ENCODE measurements around the gene OTUB1. TPM values are rescaled to one million over a fixed set of nuclear protein-coding genes. Genes with fewer than 3 reads are reported as not detected.
A peak's percentile ranks its signal among the peaks of the same experiment; 100 is the strongest.

OTUB1 gene
- total and polyA plus RNA-seq, 2 of the 13 experiments (the other 11 are each of a cell fraction or from before 2014, with no cell fraction given), result 58.8 to 130 TPM

DNA sequence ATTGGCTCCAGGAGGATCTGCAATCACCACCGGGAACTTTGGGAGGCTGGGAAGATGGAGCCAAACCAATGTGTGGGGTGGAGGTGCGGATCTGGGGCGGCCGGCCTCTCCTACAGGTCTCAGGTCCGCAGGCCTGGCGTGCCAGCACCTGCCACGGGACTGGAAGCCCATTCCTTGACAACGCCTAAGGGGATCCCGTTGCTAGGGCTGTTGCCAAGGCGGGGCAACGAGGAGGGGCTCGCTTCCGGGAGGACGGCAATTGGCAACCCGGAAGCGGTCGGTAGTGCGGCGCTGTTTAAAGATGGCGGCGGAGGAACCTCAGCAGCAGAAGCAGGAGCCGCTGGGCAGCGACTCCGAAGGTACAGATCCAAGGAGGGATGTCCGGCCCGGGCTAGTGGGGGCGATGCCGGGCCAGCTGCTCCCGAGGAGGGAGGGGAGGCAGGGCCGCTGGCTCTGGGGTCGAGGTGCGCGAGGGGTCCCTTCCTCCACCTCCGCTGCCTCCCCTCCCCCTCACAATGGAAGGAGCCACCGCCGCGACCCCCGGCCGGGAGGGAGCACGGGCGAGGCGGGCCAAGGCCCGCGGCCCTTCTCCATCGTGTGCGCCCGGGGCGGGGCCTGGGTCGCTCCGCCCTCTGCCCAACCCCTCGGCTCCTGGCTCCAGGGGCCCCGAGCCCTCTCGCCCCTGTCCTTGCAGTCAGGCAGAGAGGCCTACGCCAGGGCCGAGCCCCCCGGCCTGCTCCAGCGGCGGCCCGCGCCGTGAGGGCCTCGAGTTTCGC, at the start of gene OTUB1 (continued):
- TF ChIP-seq, protein P1, sequence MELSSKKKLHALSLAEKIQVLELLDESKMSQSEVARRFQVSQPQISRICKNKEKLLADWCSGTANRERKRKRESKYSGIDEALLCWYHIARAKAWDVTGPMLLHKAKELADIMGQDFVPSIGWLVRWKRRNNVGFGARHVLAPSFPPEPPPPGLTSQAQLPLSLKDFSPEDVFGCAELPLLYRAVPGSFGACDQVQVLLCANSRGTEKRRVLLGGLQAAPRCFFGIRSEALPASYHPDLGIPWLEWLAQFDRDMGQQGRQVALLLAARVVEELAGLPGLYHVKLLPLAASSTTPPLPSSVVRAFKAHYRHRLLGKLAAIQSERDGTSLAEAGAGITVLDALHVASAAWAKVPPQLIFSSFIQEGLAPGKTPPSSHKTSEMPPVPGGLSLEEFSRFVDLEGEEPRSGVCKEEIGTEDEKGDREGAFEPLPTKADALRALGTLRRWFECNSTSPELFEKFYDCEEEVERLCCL (CRISPR knock-in tag; IDR thresholded peaks at IDR 0.05; ENCODE audit: borderline replicate concordance), result no peak
- TF ChIP-seq, protein P2, sequence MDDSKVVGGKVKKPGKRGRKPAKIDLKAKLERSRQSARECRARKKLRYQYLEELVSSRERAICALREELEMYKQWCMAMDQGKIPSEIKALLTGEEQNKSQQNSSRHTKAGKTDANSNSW (CRISPR knock-in tag; IDR thresholded peaks at IDR 0.05; ENCODE audit: borderline replicate concordance), result no peak; the same call in 1 of the 2 replicates
- TF ChIP-seq ZIK1 (CRISPR knock-in tag; IDR thresholded peaks at IDR 0.05; ENCODE audit: borderline replicate concordance, low read depth), result 0 out of 2 replicates have a peak, but pooled peaks have one; percentile 28
- peak; percentile 44 for TF ChIP-seq NCOA2 (CRISPR knock-in tag; IDR thresholded peaks at IDR 0.05)
- peak; percentile 32; the same call in 1 of the 2 replicates for TF ChIP-seq ZNF775 (CRISPR knock-in tag; IDR thresholded peaks at IDR 0.05; ENCODE audit: borderline replicate concordance)
- TF ChIP-seq ZNF670 (CRISPR knock-in tag; IDR thresholded peaks at IDR 0.05; ENCODE audit: borderline replicate concordance), result no peak
- no peak for TF ChIP-seq ZNF207 (IDR thresholded peaks at IDR 0.05; ENCODE audit: borderline replicate concordance)
- TF ChIP-seq, protein P3, sequence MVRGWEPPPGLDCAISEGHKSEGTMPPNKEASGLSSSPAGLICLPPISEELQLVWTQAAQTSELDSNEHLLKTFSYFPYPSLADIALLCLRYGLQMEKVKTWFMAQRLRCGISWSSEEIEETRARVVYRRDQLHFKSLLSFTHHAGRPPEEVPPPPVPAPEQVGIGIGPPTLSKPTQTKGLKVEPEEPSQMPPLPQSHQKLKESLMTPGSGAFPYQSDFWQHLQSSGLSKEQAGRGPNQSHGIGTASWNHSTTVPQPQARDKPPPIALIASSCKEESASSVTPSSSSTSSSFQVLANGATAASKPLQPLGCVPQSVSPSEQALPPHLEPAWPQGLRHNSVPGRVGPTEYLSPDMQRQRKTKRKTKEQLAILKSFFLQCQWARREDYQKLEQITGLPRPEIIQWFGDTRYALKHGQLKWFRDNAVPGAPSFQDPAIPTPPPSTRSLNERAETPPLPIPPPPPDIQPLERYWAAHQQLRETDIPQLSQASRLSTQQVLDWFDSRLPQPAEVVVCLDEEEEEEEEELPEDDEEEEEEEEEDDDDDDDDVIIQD (CRISPR knock-in tag; IDR thresholded peaks at IDR 0.05; ENCODE audit: low read depth), result no peak
- TF ChIP-seq ZFP36 (IDR thresholded peaks at IDR 0.05; ENCODE audit: borderline replicate concordance, low read depth, low read length, partially characterized antibody), result no peak
- TF ChIP-seq, protein P4, sequence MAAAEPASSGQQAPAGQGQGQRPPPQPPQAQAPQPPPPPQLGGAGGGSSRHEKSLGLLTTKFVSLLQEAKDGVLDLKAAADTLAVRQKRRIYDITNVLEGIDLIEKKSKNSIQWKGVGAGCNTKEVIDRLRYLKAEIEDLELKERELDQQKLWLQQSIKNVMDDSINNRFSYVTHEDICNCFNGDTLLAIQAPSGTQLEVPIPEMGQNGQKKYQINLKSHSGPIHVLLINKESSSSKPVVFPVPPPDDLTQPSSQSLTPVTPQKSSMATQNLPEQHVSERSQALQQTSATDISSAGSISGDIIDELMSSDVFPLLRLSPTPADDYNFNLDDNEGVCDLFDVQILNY (CRISPR knock-in tag; conservative IDR thresholded peaks at IDR 0.05), result 0 out of 2 replicates have a peak, but pooled peaks have one; percentile 13
- TF ChIP-seq ZNF709 (CRISPR knock-in tag; IDR thresholded peaks at IDR 0.05), result peak; percentile 75
- peak; percentile 77; the same call in 1 of the 2 replicates for TF ChIP-seq KDM5B (CRISPR knock-in tag; IDR thresholded peaks at IDR 0.05; ENCODE audit: borderline replicate concordance)
- no peak for TF ChIP-seq ZNF577 (CRISPR knock-in tag; IDR thresholded peaks at IDR 0.05; ENCODE audit: borderline replicate concordance, low read depth)
- no peak for TF ChIP-seq CC2D1A (CRISPR knock-in tag; IDR thresholded peaks at IDR 0.05)
- no peak for TF ChIP-seq ZNF382 (CRISPR knock-in tag; IDR thresholded peaks at IDR 0.05; ENCODE audit: borderline replicate concordance)
- no peak for TF ChIP-seq KAT2B (IDR thresholded peaks at IDR 0.05; ENCODE audit: borderline replicate concordance, low read depth, low read length)
- TF ChIP-seq ZBTB8A (CRISPR knock-in tag; IDR thresholded peaks at IDR 0.05; ENCODE audit: borderline replicate concordance, low read depth), result no peak
- TF ChIP-seq TBL1XR1 (IDR thresholded peaks at IDR 0.05; ENCODE audit: borderline replicate concordance, low read length, partially characterized antibody), result no peak
- no peak for TF ChIP-seq ZNF674 (CRISPR knock-in tag; IDR thresholded peaks at IDR 0.05; ENCODE audit: low read depth)
- TF ChIP-seq ZNF749 (CRISPR knock-in tag; IDR thresholded peaks at IDR 0.05; ENCODE audit: borderline replicate concordance), result no peak
- no peak for TF ChIP-seq ZNF33A (CRISPR knock-in tag; IDR thresholded peaks at IDR 0.05; ENCODE audit: borderline replicate concordance)
- TF ChIP-seq ZNF44 (CRISPR knock-in tag; IDR thresholded peaks at IDR 0.05), result peak; percentile 82; the same call in 1 of the 2 replicates
- TF ChIP-seq, protein P5, sequence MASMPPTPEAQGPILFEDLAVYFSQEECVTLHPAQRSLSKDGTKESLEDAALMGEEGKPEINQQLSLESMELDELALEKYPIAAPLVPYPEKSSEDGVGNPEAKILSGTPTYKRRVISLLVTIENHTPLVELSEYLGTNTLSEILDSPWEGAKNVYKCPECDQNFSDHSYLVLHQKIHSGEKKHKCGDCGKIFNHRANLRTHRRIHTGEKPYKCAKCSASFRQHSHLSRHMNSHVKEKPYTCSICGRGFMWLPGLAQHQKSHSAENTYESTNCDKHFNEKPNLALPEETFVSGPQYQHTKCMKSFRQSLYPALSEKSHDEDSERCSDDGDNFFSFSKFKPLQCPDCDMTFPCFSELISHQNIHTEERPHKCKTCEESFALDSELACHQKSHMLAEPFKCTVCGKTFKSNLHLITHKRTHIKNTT (CRISPR knock-in tag; IDR thresholded peaks at IDR 0.05), result no peak
- TF ChIP-seq NFYB (CRISPR knock-in tag; IDR thresholded peaks at IDR 0.05), result 0 out of 2 replicates have a peak, but pooled peaks have one; percentile 12
